ENCODE results near the gene GLIS1. TPM values are rescaled to one million over a fixed set of nuclear protein-coding genes. Genes with fewer than 3 reads are reported as not detected.
A peak's percentile ranks its signal among the peaks of the same experiment; 100 is the strongest.

Gene GLIS1
- total and polyA plus RNA-seq, 2 of the 8 experiments (the other 6 are each of a cell fraction or from before 2014, with no cell fraction given), result 0.15 to 0.22 TPM

DNA sequence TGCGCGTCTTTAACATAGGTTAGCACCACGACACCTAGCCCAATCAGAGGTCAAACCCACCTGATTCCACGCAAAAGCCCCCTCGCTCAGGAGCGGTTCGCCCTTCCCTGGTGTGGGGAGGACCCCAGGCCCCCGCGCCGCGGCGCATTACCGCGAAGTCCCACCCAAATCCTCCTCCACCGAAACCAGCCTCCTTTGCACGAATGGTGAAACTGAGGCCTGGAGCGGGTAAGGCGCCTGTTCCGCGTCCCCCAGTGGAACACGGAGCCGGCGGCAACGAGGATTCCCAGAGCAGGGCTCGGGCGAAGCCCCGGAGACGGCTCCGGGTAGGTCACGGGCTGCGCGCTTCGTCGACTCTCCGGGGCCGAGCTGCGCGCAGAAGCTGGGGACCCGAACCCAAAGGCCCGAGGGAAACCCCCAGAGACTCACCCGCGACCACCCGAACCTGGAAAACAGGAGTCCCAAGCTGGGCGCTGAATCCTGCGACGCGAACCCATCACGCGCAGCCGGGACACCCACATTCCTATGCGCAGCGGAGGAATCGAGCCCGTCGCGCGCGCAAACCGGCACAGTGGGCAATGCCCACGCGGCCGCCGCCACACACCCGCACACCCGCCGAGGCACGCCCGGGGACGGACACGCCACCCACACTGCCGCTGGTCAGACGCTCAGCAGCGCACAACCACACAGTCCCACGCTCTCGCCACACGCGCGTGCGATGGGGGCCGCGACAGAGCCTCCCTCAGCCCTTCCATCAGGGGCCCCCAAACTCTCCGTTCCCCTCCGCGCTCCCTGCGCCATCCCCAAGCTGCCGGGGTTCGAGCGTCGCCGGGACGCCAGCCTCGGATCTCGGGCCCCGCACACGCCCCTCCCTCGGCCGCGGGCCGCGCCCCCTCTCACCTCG lies 507 bp downstream of the GLIS1 start:
- no peak for FAIRE-seq
- TF ChIP-seq EZH2 (IDR thresholded peaks at IDR 0.05; ENCODE audit: low read depth, low read length, severe bottlenecking) (peak; percentile 96), TBP (IDR thresholded peaks at IDR 0.05; ENCODE audit: low read depth, low read length) (no peak), RNF2 (IDR thresholded peaks at IDR 0.05; ENCODE audit: borderline replicate concordance, low read depth, low read length, missing control alignments, poor library complexity, severe bottlenecking) (peak; percentile 69), HDAC6 (IDR thresholded peaks at IDR 0.05; ENCODE audit: low read depth, low read length) (no peak), SUZ12 (IDR thresholded peaks at IDR 0.05; ENCODE audit: low read length) (peak; percentile 98), EP300 (IDR thresholded peaks at IDR 0.05; ENCODE audit: borderline replicate concordance in 1 of 2, low read depth in 2 of 2, low read length in 2 of 2) (no peak), PHF8 (conservative IDR thresholded peaks at IDR 0.05; ENCODE audit: low read depth, low read length) (0 out of 2 replicates have a peak, but pooled peaks have one; percentile 22), HDAC2 (IDR thresholded peaks at IDR 0.05; ENCODE audit: borderline replicate concordance in 1 of 2, low read depth in 2 of 2, low read length in 2 of 2) (peak; percentile 24 to 43; a peak in 1 of 4 replicates), BACH1 (IDR thresholded peaks at IDR 0.05; ENCODE audit: low read length) (0 out of 2 replicates have a peak, but pooled peaks have one; percentile 28)

More for the DNA sequence above, 507 bp downstream of the GLIS1 start:
- Histone ChIP-seq H3K14ac (ENCODE audit: insufficient read length) (no peak overlapping the region), H2AFZ (ENCODE audit: low read length) (peak overlapping the region; percentile 4; the same call in 1 of the 2 replicates), H3K4me2 (ENCODE audit: insufficient read depth in 1 of 2, low read depth in 2 of 2, low read length in 2 of 2) (peak overlapping the region; percentile 77 to 98), H3K4me1 (replicated peaks in 1 of 4; ENCODE audit: control insufficient read depth in 3 of 4, insufficient read depth in 4 of 4, low read length in 3 of 4) (peaks cover 0 to 9% (median 3%) of the 10 kb centered on the region in 4 experiments; a peak in 5 of 7 replicates), H3K4ac (replicated peaks; ENCODE audit: insufficient read length, low read depth, low read length) (no peak overlapping the region), H4K91ac (replicated peaks; ENCODE audit: insufficient read length, low read length) (no peak overlapping the region), H3K23me2 (ENCODE audit: low read depth, low read length) (peaks cover 13% of the 10 kb centered on the region; the same call in 1 of the 2 replicates), H3K9me3 (ENCODE audit: insufficient read depth in 2 of 2, low read depth in 1 of 2, low read length in 1 of 2) (no peaks in the 10 kb centered on the region), H4K8ac (ENCODE audit: extremely low read depth, insufficient read depth, low read length) (peak overlapping the region; percentile 43), H3K27me3 (replicated peaks in 1 of 4; ENCODE audit: control insufficient read depth in 3 of 4, extremely low read depth in 1 of 4, insufficient read depth in 3 of 4, low read length in 3 of 4) (peaks cover 41 to 56% (median 55%) of the 10 kb centered on the region in 4 experiments), H3K79me2 (ENCODE audit: control insufficient read depth in 1 of 2, insufficient read depth in 2 of 2, low read length in 2 of 2) (no peaks in the 10 kb centered on the region), H3K9ac (replicated peaks in 1 of 4; ENCODE audit: extremely low read depth in 1 of 4, low read depth in 3 of 4, low read length in 3 of 4) (peak overlapping the region in 2 of 4 experiments; percentile 7 to 20; a peak in 2 of 7 replicates), H3K79me1 (ENCODE audit: low read depth, low read length) (no peaks in the 10 kb centered on the region), H4K5ac (ENCODE audit: insufficient read length, low read depth, low read length) (no peak overlapping the region), H2BK20ac (ENCODE audit: low read length) (no peak overlapping the region), H4K20me1 (replicated peaks in 1 of 2; ENCODE audit: control insufficient read depth in 1 of 2, insufficient read depth in 2 of 2, low read length in 2 of 2) (peaks cover 0 to 11% of the 10 kb centered on the region in 2 experiments), H3K27ac (ENCODE audit: low read depth, low read length) (no peak overlapping the region), H3K4me3 (ENCODE audit: extremely low read depth in 1 of 4, insufficient read depth in 2 of 4, low read depth in 3 of 4, low read length in 4 of 4) (peak overlapping the region; percentile 31 to 61 (median 36)), H3K18ac (ENCODE audit: extremely low read depth, low read length) (no peak overlapping the region; the same call in 1 of the 2 replicates), H3K23ac (ENCODE audit: insufficient read length) (no peak overlapping the region), H3K36me3 (ENCODE audit: control insufficient read depth in 2 of 4, insufficient read depth in 4 of 4, low read length in 3 of 4) (peaks cover 0 to 3% (median 0%) of the 10 kb centered on the region in 4 experiments; a peak in 1 of 8 replicates), H3K56ac (replicated peaks; ENCODE audit: insufficient read length, low read depth, low read length) (no peak overlapping the region), H2BK5ac (ENCODE audit: low read depth, low read length) (no peak overlapping the region), H2BK12ac (ENCODE audit: low read depth, low read length) (peak overlapping the region; percentile 50; the same call in 1 of the 2 replicates), H2BK120ac (replicated peaks; ENCODE audit: low read depth, low read length) (no peak overlapping the region), H2AK5ac (ENCODE audit: low read depth, low read length) (no peak overlapping the region), H2BK15ac (ENCODE audit: low read length) (no peak overlapping the region)
- DNase-seq (ENCODE audit: low read depth in 1 of 2, low spot score in 2 of 2), result peak in 1 of 2 experiments; percentile 60
- WGBS, 2 experiments (ENCODE audit: extremely low coverage in 1 of 2, insufficient coverage in 1 of 2, insufficient read length in 1 of 2, insufficient replicate concordance in 2 of 2, low coverage in 1 of 2, low lambda C conversion rate in 2 of 2, missing lambda C conversion rate in 1 of 2), result 6% methylated on average over 85 of the region's 101 CpGs; no CpG with 5 or more reads in 1 of the 2 experiments
- CTCF ChIA-PET (ENCODE audit: partially characterized antibody), result interaction anchor here (1.1 to 5.1 kb wide), 2 partner anchors 13 to 19 kb away, joined by 3 to 39 read pairs; no protein-coding TSS in a partner anchor
- POLR2A ChIA-PET (ENCODE audit: partially characterized antibody), result interaction anchor here (0.9 kb wide), 1 partner anchor 22 kb away, joined by 3 read pairs; no protein-coding TSS in a partner anchor

Data from H1 (cell line).